Hepatocyte (in vitro differentiated cells): ENCODE results near the gene MND1.

Experiments used
- CTCF ChIP-seq: fragments of 200-600 bp; sonication (generic); IDR thresholded peaks from 2 replicates; pipeline ENCODE4 v1.5.1; 2016; ENCODE audit warnings: antibody characterized with exemption, mild to moderate bottlenecking; ENCODE audit not compliant: poor library complexity
- EZH2 ChIP-seq: fragments of 200-600 bp; sonication (generic); IDR thresholded peaks from 2 replicates; pipeline ENCODE4 v1.6.1; 2016; ENCODE audit warnings: antibody characterized with exemption, mild to moderate bottlenecking, borderline replicate concordance
- EZH2phosphoT487 ChIP-seq: fragments of 200-600 bp; sonication (generic); IDR thresholded peaks from one replicate; pipeline ENCODE4 v1.6.1; 2018; ENCODE audit warnings: antibody characterized with exemption, mild to moderate bottlenecking, low read depth, moderate library complexity; ENCODE audit not compliant: unreplicated experiment, severe bottlenecking

- TF ChIP-seq CTCF (no peak), EZH2phosphoT487 (no peak), EZH2 (no peak)
These were observed 48.9 kb downstream of the MND1 start for GRCh38 chr4:153393397-153393796.
